ENCODE measurements around the gene CRISPLD2.

The CRISPLD2 gene

GRCh38 chr16:84941921-84942320, 122.1 kb downstream of the CRISPLD2 start:
- TF ChIP-seq CTCF (IDR thresholded peaks at IDR 0.05; ENCODE audit: low read depth, low read length), result no peak
- no peak overlapping the region for H3K27ac ChIP-seq
- no peak overlapping the region for H3K4me3 ChIP-seq (ENCODE audit: low read depth, low read length)
- no peaks in the 10 kb centered on the region for H3K27me3 ChIP-seq (ENCODE audit: insufficient read depth, low read depth, severe bottlenecking)
- H3K36me3 ChIP-seq, result no peaks in the 10 kb centered on the region
- no peaks in the 10 kb centered on the region for H3K9me3 ChIP-seq (ENCODE audit: severe bottlenecking)
- no peak for DNase-seq

GRCh38 chr16:84942786-84943185, 123.0 kb downstream of the CRISPLD2 start:
- Histone ChIP-seq H3K9me3 (ENCODE audit: severe bottlenecking) (no peaks in the 10 kb centered on the region), H3K4me3 (ENCODE audit: low read depth, low read length) (no peak overlapping the region), H3K36me3 (no peaks in the 10 kb centered on the region), H3K27ac (no peak overlapping the region), H3K27me3 (ENCODE audit: insufficient read depth, low read depth, severe bottlenecking) (no peaks in the 10 kb centered on the region)
- no peak for TF ChIP-seq CTCF (IDR thresholded peaks at IDR 0.05; ENCODE audit: low read depth, low read length)
- DNase-seq, result no peak

GRCh38 chr16:84943620-84944019, 123.8 kb downstream of the CRISPLD2 start:
- Histone ChIP-seq H3K27ac (no peak overlapping the region), H3K4me3 (ENCODE audit: low read depth, low read length) (no peak overlapping the region), H3K9me3 (ENCODE audit: severe bottlenecking) (no peaks in the 10 kb centered on the region), H3K27me3 (ENCODE audit: insufficient read depth, low read depth, severe bottlenecking) (no peaks in the 10 kb centered on the region), H3K36me3 (no peaks in the 10 kb centered on the region)
- DNase-seq, result no peak
- TF ChIP-seq CTCF (IDR thresholded peaks at IDR 0.05; ENCODE audit: low read depth, low read length), result no peak

- no peak overlapping the region for H3K27ac ChIP-seq
- no peaks in the 10 kb centered on the region for H3K36me3 ChIP-seq
- no peak for TF ChIP-seq CTCF (IDR thresholded peaks at IDR 0.05; ENCODE audit: low read depth, low read length)
- H3K9me3 ChIP-seq (ENCODE audit: severe bottlenecking), result no peaks in the 10 kb centered on the region
- no peak overlapping the region for H3K4me3 ChIP-seq (ENCODE audit: low read depth, low read length)
- no peaks in the 10 kb centered on the region for H3K27me3 ChIP-seq (ENCODE audit: insufficient read depth, low read depth, severe bottlenecking)
- no peak for DNase-seq
Observed at GRCh38 chr16:84947022-84947421, 127.2 kb downstream of the CRISPLD2 start.

GRCh38 chr16:84947996-84948850, 128.4 kb downstream of the CRISPLD2 start:
- no peaks in the 10 kb centered on the region for H3K27me3 ChIP-seq (ENCODE audit: insufficient read depth, low read depth, severe bottlenecking)
- H3K9me3 ChIP-seq (ENCODE audit: severe bottlenecking), result no peaks in the 10 kb centered on the region
- TF ChIP-seq CTCF (IDR thresholded peaks at IDR 0.05; ENCODE audit: low read depth, low read length), result no peak
- no peak overlapping the region for H3K4me3 ChIP-seq (ENCODE audit: low read depth, low read length)
- no peak overlapping the region for H3K27ac ChIP-seq
- H3K36me3 ChIP-seq, result no peaks in the 10 kb centered on the region
- DNase-seq, result no peak
